PC-9 (cell line): ENCODE measurements around the gene ZSCAN23.

Experiments
- EZH2 ChIP-seq: fragments of 200-600 bp; sonication (generic); IDR thresholded peaks from 2 replicates; pipeline ENCODE4 v1.8.0; 2017; ENCODE audit warnings: antibody characterized with exemption, low read depth
- TF ChIP-seq, protein P1 (sequence below): fragments of 200-600 bp; sonication (generic); conservative IDR thresholded peaks from 2 replicates; pipeline ENCODE4 v1.6.1; 2017; ENCODE audit warnings: mixed run types, antibody characterized with exemption, mild to moderate bottlenecking, moderate library complexity

DNA sequence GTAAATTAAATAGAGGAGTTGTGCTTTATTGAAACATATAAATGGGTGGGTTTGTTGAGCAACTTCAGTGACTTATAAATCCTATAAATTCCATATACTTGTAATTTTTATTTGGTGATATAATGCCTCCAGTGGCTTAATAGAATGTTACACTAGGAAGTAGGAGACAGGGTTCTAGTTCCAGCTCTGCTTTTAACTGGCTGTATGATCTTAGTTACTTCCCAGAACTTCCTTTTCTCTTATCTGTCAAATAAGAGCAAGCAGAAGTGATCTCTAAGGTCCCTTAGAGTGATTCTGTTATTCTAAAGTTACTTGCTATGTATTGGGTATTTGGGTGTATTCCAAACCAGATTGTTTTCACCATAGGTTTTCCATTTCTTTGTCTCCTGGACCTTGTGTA, 10.2 kb downstream of the ZSCAN23 start:
- TF ChIP-seq, protein P1, sequence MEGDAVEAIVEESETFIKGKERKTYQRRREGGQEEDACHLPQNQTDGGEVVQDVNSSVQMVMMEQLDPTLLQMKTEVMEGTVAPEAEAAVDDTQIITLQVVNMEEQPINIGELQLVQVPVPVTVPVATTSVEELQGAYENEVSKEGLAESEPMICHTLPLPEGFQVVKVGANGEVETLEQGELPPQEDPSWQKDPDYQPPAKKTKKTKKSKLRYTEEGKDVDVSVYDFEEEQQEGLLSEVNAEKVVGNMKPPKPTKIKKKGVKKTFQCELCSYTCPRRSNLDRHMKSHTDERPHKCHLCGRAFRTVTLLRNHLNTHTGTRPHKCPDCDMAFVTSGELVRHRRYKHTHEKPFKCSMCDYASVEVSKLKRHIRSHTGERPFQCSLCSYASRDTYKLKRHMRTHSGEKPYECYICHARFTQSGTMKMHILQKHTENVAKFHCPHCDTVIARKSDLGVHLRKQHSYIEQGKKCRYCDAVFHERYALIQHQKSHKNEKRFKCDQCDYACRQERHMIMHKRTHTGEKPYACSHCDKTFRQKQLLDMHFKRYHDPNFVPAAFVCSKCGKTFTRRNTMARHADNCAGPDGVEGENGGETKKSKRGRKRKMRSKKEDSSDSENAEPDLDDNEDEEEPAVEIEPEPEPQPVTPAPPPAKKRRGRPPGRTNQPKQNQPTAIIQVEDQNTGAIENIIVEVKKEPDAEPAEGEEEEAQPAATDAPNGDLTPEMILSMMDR = no peak; the same call in 1 of the 2 replicates
- no peak for TF ChIP-seq EZH2
